GDM1 (cell line): ENCODE measurements around the gene ESF1.
"Not testable (repeated sequence)": the region's sequence is repeated elsewhere in the genome, so short reads cannot be mapped to it uniquely, and the experiment has no call there.

Experiments used
- DNase-seq: peaks from one replicate; lab custom pipeline; 2025; lab: John Stamatoyannopoulos, UW

The ESF1 gene

DNA sequence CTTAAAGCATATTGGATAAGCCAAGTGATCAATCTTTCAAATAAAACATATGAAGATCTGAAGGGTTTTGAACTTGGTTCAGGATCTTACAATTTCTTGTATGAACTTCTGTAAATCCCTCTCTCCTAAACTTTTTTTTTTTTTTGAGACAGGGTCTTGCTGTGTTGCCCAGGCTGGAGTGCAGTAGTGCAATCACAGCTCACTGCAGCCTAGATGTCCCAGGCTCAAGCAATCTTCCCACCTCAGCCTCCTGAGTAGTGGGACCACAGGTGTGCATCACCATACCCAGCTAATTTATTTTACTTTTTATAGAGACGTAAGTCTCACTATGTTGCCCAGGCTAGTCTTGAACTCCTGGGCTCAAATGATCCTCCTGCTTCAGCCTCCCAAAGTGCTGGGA lies 46.5 kb downstream of the ESF1 start:
- not testable (repeated sequence) for DNase-seq

DNA sequence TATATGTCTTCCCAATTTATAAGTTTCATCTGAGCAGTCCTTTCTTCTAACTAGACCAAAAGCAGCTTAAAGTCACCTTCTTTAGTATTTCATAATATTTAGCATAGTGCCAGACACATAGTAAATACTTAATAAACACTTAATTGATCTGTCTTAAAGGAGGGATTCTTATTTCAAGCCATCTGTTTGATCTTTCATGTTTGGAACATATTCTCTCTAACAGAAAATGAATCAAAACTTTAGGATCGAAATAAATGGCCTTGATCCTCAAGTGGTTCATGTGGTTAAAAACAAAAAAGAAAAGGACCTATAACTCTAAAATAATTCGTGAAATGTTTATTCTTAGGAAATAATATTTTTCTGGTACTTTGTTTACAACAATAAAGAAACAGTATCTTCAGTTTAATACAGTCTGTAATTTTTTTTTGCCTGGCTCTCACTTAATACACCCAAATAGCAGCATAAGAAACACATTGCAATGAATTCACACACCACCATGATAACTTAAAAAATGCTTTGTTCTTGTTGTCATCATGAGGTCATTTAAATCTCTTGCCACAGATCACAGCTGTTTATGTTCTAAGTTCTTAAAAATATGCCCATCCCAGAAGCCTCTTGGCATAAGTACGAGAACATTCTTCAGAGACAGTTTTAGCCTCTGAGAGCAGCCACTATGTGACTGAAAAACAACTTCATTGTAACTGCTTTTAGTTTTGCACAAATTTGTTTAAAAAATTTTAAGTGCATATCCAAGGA lies 48.1 kb downstream of the ESF1 start:
- DNase-seq: no peak

DNA sequence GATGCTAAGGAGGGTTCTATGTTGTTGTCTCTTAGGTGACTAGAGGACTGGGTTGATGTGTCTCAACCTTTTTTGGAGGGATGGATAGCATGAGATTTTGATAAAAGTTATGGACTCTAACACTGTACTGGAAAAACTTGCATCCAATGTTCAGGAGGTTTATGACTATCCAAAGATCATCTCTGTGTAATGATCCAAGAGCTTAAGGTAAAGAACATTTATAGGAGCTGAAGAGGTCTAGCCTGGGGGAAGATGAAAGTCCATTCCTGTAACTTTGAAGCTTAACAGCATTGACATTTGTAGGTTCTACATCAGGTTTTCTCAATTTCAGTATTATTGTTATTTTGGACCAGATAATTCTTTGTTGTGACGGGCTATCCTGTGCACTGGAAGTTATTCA lies 48.9 kb downstream of the ESF1 start:
- no peak for DNase-seq

DNA sequence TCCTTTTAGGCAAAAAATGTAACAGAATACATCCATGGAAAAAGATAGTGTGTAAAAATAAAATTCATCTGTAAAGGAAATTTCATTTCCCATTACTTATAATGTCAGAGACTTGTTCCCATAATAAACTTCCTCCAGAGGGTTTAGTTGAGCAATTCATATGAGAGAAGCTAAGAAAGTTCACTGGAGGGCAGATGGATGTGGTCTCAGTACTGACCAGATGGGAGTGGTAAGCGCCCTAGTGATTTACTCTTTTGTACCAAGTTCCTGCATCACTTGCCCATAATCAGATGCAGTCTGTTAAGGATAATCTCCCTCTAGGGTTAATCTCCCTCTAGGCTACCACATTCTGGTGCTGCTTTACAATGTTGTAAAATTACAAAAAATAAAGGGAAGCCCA lies 61.7 kb downstream of the ESF1 start:
- DNase-seq: no peak

DNA sequence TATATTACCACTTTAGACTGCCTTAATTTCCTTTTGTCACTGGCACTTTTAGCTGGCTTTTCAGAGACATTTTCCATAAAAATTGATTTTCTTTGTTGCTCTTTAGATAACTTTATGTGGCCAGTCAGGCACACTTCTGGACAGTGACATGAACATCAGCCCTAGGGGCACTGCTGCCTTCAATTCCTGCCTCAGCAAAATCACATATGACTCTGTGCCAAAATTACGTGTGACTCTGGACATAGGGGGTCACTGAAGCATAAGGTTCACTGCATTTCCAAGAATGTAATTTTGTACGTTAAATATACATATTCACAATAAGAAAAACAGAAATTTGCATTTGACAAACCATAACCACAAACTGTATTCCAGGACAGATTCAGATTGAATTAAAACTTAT lies 66.5 kb downstream of the ESF1 start:
- DNase-seq: no peak

DNA sequence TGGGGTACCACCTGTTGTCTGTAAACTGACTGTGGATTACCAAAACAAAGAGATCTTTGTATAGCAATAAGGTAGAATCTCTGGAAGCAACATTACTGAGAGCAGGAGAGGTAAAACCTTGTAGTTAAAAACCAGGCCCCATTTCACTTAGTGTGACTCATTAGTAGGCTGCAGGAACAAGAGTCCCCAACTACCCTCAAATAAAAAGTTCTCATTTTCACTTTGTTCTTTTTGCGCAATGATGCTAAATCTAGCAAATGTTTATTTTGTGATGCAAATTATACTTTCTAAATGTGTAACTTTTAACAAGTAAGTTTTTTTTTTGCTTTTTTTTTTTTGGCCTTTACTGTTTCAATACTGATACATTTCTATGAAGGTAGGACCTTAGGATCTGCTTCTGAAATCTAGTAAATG lies 67.1 kb downstream of the ESF1 start:
- no peak for DNase-seq

DNA sequence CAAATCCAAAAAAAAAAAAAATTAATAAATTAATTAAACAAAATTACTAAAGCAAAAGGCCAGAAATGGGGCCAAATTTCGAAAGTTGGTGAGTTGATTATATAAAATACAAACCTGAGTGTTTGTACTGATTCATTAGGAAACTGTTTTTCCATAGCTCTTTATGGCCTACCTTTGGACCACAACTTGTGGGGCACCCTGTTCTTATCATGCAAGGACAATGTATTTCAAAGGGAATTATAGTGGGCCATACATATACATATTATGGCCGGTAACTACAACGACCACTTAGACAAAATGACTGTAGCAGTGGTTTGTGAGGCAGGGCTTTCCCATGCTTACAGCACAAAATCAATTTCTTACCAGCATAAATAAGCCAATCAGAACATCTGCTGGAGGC lies 69.5 kb downstream of the ESF1 start:
- DNase-seq: no peak

DNA sequence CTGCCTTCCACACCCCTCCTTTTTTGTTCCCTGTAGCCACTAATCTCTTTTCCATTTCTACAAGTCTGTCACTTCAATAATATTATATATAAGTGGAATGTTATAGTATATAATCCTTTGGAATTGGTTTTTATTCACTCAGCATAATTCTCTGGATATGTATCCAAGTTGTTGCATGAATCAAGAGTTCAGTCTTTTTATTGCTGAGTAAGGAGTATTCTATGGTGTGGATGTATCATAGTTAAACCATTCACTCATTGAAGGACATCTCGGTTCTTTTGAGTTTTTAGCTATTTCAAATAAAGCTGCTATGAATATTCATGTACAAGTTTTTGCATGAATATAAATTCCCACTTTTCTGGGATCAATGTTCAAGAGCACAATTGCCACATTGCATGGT lies 76.5 kb downstream of the ESF1 start:
- no peak for DNase-seq

DNA sequence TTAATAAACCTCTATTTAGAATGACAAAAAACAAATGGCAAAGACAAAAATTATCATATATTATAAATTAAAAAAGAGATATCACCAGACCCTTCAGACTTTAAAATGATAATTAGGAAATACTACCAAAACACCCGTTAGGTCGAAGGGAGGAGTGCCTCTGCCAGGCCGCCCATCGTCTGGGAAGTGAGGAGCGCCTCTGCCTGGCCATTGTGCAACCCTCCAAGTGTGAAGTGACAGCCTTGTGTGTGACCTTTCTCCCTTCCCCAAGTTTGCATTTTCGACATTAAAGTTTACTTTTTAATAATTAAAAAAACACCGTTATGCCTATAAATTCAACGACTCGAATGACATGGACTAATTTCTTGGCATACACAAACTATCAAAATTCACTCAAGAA lies 81.5 kb downstream of the ESF1 start:
- no peak for DNase-seq

DNA sequence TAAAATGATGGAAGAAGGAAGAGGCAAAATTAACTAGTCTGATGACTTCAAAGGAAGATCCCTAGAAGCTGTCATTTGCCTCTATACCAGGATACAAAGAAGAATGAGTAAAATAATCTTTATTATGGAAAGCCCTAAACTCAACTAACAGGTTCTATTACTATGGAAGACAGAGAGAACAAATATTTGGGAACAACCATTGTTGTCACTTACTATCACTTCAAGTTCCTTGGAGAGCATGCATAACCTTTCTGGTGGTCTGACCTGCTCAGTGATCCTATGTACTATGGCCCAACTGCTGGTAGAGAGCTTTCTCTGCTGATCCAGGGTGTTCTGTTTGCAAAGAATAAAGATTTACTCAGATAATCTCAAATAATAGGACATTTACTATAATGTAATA lies 83.2 kb downstream of the ESF1 start:
- no peak for DNase-seq

DNA sequence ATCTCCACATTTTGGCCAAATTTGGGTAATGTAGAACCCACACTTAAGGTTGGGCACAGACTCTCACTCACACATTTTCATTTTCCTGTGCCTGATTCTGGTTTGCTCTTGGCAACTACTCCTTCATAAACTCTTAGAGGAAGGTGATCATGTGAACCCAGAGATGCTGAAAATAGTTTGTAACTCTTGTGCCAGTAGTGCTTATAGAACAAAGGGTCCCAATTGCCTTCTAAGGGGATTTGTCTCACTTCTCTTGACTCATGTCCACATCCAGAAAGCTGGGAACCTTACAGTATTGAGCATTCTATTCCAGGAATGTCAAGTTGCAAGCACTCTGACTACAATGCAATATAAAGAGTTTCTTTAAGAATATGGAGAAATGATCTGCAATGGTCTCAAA lies 84.0 kb downstream of the ESF1 start:
- no peak for DNase-seq

DNA sequence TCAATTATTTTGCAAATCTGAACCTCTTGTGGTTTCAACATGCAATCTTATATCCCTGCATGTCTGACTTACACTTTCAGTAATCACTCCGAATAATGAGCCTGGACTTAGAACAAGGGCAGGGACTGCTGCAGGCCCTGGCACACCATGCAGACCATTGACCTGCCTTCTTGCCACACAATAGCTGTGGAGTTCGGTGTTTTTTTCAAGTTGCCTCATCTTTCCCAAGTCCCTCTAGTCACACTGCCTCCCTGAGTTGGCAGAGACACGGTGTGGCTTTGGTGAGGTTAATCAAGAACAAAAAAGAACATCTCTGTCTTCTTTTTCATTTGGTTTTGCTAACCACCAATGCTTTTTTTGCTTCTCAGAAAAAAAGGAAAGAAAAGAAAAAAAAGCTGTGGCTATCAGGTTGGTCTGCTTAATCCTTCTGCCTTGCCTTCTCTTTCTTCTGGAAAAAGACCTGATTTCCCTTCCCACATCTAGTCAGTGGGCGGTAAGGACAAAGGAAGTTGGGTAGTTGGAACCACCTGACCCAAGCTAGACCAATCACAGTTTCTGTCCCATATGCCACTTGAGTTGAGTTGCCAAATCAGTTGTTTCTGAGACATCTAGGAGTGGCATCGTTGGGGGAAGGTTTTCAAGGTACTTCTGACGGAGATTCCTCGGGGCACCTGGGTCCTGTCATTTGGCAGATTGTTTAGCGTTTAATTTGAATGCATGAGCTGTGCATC lies 90.1 kb downstream of the ESF1 start:
- no peak for DNase-seq

DNA sequence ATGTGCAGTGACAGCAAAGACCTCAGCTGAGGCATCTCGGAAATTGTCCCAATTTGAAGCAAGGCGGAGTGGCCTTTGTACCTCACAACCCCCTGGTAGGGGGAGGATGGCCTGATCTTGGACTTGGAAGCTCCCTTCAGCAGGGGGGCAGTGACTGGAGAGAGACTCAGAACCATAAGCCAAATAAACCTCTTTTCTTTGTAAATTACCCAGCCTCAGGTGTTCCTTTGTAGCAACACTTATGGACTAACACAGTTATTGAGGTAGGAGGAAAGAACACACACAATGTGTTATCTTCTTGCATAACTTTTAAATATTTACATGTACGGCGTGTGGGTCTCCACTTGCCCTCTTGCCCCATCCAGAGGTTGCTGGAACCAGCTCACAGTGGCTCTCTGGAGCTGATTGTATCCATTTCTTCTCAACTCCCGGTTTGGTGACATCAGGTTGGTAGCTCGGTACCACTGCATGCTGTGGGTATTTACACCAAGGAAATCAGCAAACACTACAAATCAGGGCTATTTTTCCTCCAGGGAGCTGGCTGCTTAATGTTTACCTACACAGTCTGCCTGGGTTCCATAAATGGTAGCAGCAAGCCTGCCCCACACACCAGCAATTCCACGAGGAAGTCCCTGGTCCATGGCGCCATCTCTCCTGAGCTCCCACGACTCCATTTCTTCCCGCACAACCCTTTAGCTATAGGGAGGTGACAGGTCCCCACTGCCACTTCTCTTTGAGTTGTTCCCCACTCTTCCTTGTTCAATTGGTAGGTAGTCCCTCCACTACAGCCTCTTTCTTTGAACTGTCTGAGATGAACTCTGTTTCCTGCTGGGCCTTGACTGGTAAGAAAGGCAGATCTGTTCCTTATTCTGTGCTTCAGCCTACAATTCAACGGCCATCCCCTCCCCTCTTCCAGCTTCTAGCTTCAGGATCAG lies 91.7 kb downstream of the ESF1 start:
- no peak for DNase-seq

DNA sequence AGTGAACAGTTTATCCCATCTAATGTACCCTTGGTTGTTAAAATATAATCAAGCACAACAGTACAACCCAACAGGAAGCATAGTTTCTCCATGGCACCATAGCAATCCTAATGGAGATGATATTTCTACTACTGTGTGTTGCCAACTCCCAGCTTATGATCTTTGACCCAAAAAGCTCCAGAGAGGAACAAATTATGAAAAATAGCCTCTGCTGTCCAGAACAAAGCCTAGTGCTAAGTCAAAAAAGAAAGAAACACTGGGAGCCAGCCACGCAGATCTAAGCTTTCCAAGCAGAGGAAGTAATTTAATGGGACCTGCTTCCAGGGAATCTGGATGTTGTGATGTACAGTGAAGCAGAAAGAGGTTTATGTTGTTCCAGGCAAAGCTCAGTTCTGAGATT lies 93.8 kb downstream of the ESF1 start:
- no peak for DNase-seq

DNA sequence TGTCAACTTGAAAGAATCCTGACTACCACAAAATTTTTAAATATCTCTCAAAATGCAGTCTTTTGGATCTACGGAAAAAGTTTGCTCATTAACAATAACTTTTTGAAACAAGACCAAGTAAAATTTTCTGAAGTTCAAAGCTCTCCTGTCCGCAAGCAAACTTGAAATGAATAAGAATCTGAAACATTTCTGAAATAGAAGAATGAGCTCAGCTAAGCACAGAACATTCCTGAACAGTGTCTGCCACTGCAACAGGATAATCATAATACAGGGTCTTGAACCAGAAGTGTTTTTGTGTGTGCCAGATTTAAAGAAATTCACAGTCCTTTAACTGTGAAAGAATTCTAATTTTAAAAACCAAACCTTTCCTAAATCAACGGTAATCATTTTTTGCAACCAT lies 96.9 kb downstream of the ESF1 start:
- DNase-seq: no peak

DNA sequence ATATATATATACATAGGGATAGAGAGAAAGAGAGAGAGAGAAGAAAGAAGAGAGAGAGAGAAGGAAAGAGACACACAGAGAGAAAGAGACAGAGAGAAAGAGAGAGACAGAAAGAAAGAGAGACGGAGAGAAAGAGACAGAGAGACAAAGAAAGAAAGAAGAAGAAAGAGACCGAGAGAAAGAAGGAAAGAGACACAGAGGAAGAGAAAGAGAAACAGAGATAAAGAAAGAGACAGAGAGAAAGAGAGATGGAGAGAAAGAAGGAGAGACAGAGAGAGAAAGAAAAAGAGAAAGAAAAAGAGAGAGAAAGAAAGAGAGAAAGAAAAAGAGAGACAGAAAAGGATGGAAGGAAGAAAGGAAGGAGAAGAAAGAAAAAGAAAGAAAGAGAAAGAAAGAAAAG lies 99.1 kb downstream of the ESF1 start:
- DNase-seq: no peak

DNA sequence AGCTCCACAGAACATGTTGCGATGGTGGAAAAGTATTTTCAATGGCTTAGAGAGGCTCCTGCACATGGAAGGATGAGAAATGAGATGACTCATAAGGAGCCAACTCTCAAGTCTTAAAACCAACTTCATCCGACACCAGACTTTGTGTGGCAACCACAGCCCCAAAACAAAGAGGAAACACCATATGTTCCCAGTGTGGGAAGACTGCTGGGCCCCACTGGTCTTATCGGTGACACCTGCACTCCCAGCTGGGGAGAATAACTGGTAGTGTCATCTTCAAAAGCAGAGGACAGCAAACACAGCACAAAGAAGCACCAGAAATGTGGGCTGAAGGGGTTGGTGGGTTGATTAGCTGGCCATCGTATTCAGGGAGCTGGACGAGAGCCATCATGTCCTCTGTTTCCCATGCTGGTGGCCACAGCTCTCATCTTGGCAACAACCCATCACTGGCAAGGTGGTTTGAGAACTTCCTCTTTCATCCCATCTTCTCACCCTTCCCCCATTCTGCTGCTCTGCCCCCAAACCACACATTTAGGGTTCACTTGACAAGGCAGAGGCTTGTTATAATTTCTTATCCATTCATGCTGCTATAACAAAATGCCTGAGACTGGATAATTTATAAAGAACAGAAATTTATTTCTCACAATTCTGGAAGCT lies 100.0 kb downstream of the ESF1 start:
- DNase-seq: peak; percentile 24

DNA sequence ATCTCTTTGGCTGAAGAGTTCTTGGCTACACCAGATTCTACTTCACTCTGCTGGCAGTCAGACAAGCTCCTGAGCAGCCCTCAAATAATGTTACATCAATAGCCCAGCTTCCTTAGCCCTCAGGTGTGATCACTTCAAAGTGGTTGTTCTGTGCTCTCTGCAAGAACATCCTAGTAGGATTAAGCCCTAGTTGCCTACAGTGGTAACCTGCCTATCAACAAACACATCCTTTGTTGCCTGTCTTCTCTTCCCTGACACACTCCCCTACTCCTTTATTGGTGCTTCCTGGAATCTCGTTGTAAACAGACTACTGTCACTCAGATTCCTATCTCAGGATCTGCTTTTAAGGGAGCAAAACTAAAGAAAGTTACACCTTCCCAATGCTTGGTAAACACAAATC lies 100.9 kb downstream of the ESF1 start:
- DNase-seq: no peak

DNA sequence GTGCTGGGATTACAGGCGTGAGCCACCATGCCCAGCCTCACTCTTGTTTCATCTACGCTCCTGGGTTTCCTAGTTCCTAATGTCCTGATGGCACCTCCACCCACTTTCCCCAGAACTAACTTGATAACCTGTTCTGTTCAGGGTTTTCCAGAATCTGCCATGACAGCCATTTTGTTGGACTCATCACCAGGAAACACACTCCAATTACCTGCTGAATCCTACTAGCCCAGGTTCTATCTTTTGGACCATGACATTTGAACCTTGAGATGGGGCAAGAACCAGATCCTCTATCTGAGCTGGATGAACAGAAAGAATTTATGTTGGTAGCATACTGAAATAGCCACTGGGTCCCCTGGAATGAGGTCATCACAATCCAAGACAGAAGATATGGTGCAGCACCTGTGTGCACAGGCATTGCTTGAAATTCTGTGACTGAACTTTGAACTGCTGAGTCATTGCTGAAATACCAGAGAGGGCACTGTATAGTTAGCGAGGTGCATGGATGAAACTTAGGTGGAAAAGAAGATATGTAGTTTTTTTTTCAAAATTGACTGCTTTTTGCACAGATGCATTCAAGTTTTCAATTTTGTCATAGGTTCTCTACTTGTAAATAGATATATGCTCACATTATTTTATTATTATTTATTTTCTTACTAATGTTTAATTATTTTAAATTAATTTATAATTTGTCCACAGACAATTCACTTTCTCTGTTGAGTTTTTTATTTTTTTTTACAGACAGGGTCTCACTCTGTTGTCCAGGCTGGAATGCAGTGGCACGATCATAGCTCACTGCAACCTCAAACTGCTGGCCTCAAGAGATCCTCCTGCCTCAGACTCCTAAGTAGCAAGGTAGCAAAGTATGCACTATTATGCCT lies 103.2 kb downstream of the ESF1 start:
- DNase-seq: no peak

DNA sequence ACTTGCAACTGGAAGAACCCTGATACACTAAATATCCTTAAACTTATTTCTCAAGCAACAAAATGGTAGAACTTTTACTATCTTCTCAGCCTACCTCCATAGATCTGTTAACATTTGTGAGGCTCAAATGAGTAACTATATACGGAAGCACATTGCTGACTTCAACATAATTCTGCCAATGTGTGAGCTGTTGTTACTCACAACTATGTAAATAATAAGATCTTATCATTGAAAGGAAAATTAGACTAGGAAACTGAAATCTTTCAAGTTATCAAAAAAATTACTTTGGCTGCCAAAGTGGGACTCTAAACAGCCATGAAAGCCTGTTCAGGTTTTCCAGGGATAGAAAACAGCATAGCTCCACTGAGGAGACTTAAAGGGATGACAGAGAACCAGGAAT lies 105.8 kb downstream of the ESF1 start:
- DNase-seq: no peak

DNA sequence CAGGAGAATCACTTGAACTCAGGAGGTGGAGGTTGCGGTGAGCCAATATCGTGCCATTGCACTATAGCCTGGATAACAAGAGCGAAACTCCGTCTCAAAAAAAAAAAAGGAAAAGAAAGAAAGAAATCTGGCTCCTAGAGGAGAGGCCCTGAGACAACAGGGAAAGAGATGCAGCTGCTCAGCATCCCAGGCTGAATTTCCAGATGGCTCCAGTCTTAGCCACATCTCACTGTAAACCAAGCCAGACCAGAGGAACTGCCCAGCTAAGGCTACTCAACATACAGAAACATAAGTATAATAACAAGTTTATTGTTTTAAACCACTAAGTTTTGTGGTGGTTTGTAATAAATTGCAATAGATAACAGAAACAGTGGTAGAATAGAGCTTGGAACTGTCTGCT lies 107.5 kb downstream of the ESF1 start:
- no peak for DNase-seq
